Ecto neural progenitor cell (in vitro differentiated cells): ENCODE results near the gene C6orf47.

ENCODE experiments used
- DNase-seq: peaks from one replicate; pipeline ENCODE4 v3.0.0-alpha.2; 2018; ENCODE audit warnings: low spot score

The C6orf47 gene

GRCh38 chr6:31614684-31615578, 45.6 kb downstream of the C6orf47 start, which contains the start of gene AIF1:
AIF1 (plus strand) TSS chr6:31615234; CDS start chr6:31615330, 96 bp downstream.
- DNase-seq = no peak

- no peak for DNase-seq
These were observed 46.4 kb downstream of the C6orf47 start for GRCh38 chr6:31614075-31614619.

GRCh38 chr6:31610968-31611367, 49.6 kb downstream of the C6orf47 start:
- DNase-seq = no peak

- no peak for DNase-seq
These were observed 50.8 kb downstream of the C6orf47 start for GRCh38 chr6:31609519-31610406.
